GM19463 (cell line): ENCODE data around the gene PRR29.
"Not testable (repeated sequence)": the region's sequence is repeated elsewhere in the genome, so short reads cannot be mapped to it uniquely, and the experiment has no call there.

Experiments used
- ATAC-seq: cut with Tn5 transposase; IDR thresholded peaks from one replicate; pipeline ENCODE4 v1.9.1; 2021; ENCODE audit warnings: mild to moderate bottlenecking, moderate library complexity; ENCODE audit not compliant: unreplicated experiment

Gene PRR29

DNA sequence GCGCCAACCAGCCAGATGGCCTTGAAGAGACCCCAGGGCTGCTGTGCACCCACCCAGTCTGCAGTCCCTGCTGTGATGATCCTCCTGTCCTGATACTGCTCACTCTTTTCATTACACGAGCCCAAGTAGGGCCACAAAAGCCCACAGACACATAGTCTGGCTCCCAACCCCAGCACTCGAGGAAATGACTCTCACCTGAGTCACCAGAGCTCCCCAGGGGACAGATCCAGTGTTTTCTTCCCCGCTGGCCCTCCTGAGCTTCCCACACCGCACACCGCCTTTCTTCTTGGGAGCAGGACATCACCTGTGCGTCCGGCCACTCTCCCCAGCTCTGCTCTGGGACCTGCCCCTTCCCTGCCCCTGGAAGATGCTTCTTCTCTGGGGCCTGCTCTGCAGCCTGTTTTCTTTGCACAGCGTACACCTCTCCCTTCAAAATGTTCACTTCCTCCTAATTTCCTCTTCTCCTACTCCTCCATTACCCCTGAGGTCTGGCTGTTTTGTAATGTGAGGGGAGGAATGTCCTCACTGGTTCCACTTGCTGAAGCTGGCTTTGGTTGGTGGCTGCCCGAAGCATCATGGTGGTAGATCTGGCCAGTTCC is 23.5 kb upstream of the PRR29 start:
- no peak for ATAC-seq

DNA sequence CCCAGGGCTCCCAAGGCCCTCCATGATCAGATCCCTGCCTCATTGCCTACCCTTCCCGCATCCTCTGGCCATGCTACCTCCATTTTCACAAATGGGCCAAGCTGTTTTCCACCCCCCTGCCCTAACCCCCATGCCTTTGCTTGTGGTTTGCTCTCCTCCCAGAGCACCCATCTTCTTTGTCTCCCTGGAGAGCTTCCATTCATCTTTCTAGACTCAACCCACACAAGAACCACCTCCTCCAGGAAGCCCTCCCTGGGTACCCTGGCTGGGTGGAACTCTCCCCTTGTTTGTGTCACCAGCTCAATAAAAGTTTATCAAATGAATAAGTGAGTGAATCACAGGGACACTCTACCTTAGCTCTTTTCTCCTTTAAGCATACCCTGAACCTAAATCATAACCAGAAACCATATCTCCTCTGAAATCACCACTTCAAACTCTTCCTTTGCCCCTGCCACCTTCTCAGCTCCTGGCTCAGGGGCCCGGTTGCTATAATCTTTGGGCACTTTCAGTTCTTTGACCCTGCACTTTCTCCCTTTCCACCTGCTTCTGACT is 22.5 kb upstream of the PRR29 start:
- ATAC-seq = no peak

DNA sequence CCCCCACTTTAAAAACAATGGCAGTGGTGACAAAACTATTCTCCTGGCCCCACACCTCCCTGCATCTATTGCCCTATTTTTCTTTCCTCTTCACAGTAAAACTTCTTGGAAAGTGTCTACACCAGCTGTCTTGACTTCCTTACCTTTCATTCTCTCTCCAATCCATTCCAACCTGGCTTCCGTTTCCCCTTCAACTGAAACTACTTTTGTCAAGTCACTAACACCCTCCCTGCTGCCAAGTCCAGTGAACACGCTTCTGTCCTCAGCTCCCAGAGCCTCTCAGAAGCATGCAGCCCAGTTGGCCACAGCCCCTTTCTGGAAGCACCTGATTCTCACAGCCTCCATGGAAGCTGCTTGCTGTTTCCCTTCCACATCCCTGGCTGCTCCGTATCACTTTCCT is 21.4 kb upstream of the PRR29 start:
- ATAC-seq = no peak

DNA sequence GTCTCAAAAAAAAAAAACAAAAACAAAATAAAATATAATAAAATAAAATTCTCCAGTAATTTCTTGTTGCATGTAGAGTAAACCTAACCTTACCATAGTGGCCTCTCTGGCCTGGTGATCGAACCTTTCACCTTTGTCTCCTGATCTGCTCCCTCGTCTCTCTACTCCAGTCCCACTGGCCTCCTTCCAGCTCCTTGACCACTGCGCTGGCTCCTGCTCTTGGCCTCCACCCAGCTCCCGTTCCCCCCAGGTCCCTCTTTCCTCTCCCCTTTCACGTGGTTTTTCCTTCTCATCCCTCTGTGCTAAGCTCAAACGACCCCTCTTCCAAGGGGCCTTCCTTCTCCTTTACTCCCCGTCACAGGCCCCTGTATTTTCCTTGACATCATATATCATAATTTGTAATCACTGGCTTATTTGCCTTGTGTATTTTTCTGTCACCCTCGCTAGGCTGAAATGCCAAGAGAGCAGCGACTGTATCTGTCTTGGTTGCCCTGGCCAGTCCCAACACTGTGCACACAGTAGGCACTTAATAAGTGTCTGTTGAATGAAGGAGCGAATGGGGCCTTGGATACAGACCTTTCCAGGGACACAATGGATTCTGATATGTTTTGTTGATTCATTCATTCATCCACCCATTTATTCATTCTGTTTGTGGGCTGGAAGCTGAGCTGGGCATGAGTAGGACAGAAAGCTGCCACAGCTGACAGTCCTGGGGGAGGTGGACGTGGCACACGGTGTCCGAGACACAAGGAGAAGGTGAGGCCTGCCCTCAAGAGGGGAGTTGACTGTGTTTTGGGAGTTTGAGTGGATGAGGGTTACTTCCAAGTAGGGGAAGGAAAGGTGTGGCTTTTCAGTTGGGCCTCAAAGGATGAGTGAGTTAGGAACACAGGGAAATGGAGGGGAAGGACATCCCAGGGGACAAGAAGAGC is 19.6 kb upstream of the PRR29 start:
- ATAC-seq = no peak

DNA sequence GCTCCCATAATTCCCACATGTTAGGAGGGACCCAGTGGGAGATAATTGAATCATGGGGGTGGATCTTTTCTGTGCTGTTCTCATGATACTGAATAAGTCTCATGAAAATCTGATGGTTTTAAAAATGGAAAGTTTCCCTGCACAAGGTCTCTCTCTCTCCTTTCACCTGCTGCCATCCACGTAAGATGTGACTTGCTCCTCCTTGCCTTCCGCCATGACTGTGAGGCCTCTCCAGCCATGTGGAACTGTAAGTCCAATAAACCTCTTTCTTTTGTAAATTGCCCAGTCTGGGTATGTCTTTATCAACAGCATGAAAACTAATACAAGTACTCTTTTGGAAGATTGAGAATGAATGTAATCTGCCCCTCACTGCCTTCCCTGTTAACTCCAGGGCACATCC is 15.5 kb upstream of the PRR29 start:
- not testable (repeated sequence) for ATAC-seq

DNA sequence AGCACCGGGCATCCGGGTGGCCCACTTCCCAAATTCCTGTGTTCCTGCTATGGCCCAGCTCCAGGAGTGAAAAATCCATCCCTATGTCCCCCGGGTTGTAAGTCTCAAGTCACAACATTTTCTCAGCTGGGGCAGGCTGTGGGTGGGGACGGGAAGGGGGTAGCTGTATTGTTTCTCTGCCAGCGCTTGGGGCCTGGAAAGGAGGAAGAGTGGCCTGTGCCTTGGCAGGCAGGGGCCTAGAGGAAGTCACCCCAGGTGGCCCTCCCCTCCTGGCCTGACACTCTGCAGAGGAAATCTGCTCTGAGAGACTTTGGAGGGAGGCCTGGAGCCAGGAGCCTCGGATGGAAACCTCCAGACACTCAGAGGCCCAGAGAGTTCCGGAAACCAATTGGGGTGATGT is 14.8 kb upstream of the PRR29 start:
- ATAC-seq = no peak

DNA sequence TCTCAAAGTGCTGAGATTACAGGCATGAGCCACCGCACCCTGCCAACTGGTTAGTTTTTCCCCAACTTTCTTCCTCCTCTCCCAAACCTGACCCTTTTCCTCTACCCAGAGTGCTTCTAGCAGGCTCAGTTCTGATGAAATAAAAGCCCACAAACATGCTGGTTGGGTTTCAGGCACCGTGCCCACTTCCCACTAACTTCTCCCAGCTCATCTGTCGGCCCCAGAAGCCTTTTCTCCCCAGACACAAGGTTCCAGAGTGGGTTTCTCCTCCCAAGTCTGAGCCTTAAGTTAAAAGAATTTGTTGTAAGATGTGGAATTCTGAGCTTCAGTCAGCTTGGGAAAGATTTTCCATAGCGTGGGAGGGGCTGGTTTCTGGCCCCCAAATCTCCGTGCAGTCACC is 13.9 kb upstream of the PRR29 start:
- no peak for ATAC-seq

DNA sequence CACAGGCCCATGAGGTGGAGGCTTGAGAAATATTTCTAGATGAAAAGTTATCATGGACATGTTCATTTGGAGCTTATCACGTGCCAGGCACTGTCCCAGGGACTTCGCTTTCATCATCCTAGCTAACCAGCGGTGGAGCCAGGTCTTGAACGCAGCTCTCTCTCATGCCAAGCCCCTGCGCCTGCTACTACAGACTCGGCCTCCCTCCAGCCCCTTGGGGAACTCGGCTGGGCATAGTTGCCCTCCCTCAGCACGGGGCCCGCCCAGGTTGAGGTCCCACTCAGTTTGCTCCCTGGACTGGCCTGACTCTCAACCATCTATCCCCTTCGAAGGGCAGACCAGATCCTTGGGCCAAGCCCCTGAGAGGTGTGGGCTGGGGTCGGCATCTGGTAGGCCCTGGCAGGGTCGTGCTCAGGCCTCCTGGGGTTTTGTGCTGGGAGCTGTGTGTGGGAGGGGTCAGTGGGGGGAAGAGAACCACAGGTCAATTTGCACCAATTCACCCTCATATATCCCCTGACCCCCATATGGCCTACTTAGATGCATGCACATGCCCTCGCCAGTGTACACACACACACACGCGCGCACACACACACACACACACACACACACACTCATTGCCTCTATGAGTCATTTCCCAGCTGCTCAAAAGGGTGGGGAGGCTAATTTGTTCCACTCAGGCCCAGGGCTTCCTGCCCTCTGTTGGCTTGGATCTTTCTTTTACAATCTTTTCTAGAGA is 13.3 kb upstream of the PRR29 start:
- ATAC-seq = no peak

DNA sequence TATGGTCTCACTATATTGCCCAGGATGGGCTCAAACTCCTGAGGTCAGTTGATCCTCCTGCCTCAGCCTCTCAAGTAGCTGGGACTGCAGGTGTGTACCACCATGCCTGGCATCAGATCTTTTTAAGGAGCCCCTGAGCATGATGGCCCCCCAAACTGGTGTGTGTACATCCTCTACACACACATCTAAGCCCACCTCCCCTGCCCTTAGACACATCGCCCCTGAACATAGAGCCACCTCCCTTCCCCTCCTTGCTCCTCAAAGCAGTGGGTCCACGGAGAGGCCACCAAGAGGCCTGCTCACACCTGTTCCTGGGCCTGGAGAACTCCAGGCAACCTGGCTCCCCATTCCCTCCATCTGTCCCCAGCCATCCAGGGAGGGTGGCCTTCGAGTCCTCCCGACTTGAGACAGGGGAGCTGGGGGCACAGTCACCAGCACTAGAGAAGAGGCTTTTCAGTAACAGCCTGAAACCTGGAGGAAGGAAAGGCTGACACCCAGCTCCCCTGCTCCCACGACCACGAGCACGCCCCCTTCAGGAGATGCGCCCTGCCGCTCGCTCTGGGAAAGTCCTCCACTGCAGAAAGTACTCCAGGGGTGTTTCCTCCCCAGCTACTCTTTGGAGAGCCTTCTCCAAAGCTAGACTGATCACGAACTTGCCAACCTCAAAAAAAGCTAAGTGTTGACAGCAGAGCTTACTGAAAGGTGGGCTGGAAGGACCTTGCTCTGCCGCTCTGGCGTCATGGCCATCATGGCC is 12.6 kb upstream of the PRR29 start:
- ATAC-seq = no peak

DNA sequence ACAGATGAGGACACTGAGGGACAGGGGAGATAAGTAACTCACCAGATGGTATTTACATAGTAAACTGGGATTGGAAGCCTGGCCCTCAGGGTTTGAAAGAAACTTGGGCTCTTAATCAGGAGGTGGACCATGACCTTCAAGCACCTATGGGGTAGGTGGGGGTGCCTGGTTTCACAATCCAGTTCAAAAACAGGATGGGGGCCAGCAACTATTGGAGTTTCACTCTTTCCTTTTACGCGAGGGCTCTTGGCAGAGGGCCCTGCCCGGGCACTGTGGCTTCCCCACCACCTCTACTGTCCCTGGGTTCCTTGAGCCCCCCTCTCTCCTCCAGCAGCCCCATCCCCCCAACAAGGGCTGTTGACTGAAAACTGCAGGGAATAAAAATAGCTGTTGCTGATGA is 11.3 kb upstream of the PRR29 start:
- ATAC-seq = no peak

DNA sequence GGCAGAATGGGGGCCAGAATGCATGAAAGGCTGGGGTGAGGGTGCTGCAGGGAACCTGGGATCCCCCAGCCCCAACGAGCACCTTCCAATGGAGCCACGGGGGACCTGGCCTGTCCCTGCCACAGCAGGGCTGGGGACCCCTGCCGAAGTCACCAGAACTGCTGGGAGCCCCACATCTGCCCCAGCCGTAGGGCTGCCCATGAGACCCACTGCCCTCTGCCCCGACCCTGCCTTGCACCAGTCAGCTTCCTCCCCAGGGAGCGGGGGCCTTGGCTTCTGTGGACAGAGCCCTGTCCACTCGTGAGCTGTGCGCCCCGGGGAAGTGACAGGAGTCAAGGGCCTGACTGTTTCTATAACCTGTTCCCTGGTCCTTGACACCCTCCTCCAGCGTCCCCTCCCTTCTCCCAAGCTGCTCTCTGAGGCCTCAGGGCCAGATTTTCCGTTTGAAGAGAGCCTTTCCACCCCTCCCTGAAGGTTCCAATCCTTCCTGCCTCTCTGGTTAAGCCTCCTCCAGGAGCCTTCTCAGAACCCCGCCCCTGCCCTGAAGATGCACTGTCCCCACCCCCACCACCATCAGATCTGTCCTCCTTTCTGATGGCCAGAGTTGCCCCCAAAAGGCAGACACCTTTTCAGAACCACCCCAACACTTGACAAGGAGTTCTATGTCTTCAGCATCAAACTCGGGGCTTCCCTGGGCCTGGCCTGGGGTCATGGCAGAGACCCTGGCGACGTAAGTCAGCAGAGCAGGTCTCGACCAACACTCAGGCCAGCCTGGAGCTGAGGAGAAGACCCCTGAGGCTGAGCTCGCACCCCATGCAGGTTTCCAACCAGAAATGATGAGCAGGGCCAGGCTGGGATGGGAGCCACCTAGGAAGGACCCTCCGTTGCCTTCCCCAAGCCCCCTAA is 10.7 kb upstream of the PRR29 start:
- no peak for ATAC-seq

DNA sequence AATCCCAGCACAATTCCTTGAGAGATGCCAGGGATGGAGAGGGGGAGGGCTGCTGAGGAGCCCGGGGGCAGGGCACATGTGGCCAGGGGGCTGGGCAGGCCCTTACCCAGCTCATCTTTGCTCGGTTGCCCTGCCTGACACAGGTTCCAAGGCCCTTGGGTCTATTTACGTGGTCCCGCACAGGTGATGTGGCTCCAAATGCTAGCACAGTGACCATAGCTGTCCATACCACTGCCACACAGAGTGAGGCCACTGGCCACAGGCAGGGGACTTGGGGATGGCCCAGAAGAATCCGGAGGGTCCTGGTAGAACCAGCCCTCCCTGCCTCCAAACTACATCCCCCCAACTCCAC is 10.0 kb upstream of the PRR29 start:
- ATAC-seq = no peak

DNA sequence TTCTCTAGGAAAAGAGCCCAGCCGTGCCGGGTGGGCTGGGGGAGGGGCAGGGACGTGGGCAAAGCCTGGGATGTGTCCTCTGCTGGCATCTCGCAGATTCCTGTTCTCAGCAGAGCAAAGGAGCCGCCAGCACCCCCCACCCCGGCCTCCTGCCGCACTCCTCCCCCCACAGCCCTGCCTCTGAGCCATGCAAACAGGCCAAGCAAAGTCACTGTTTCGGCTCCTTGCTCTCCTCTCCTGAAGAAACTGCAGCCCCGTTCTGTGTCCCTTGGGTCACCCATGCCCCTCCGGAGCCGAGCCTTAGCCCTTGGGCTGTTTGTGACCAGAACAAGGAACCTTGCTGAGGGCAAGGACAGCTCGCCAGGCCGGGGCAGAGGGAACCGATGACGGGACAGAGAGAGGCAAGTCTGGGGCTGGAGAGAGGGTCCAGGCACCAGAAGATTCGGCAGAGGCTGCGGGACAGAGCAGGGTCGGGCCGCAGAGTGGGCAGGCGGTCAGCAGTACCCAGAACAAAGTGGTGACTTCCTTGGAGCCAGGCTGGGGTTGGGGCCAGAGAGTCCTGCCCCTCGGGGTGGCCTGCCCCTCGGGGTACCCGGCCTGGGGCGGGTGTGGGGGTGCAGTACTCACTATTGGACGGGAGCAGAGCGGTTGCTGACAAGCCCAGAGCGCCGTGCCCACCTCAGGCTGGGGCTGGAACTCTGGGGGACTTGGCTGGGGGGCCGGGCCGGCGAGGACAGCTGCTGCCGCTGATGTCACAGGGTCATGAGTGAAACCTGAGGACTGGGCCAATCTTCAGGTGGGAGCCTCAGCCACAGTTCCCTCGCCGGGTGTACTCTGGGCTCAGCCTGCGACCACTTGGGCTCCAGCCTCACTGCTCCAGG is 9.2 kb upstream of the PRR29 start:
- ATAC-seq = no peak

DNA sequence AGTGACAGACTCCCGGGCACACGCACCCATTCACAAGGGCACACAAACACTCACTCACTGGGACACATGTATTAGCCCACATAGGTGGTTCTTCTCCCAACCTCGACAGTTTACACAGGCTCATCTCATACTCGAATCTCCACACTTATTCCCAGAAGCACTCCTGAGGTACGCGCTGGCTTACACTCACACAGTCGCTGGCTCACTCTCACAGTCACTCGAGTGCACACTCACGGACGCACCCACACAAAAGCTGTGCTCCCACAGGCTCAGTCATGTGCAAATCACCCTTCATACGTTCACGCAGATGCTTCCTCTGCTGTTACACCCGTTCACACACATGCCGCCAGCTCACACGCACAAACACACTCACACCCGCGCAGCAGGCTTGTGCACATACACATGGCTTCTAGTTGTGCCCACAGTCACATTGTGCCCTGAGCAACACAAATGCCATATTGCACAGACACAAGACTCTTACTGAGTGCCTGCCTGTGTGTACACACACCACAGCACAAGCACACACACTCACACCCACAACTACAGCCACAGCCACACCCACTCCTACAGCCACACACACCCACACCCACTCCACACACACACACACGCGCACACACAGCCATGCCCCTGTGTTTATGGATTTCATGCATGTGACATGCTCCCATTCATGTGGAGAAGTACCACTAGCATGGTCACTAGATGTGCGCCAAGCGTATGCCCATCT is 8.4 kb upstream of the PRR29 start:
- no peak for ATAC-seq

DNA sequence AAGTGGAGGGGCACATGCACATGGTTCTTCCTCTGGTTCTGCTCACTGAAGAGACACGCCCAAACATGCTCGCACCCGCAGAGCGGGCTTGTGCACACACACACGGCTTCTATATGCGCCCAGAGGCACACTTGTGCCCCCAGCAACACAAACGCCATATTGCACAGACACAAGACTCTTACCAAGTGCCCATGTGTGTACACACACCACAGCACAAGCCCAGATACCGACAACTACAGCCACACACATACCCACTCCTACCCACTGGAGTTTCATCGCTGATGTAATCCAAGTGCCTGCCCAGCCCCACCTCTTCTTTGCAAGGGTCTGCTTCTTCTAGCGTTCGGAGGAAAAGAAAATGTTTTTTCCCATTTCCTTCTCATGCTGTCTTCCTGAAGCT is 6.5 kb upstream of the PRR29 start:
- ATAC-seq = no peak

DNA sequence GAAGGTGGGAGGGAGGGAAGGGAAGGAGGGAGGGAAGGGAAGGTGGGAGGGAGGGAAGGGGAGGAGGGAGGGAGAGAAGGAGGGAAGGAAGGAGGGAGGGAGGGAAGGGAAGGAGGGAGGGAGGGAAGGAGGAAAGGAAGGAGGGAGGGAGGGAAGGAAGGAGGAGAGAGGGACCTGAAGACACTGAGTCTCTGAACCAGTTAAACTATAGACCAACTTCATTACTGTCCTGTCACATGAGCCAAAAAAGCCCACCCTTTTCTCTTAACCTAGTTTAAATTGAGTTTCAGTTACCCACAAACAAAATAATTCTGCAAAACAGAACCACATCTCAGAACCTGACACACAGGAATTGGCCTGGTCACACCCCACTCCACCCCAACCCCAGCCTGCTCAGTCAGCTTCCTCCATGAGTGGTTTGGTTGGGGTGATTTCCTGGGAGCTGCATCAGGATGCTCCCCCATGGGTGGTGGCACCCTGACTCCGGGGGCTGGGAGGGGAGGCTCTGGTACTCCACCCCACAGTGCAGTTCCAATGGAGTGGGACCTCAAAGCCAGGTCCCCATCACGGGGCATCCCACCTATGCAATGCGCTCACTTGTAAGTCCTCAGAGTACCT is 4.7 kb upstream of the PRR29 start:
- no peak for ATAC-seq

DNA sequence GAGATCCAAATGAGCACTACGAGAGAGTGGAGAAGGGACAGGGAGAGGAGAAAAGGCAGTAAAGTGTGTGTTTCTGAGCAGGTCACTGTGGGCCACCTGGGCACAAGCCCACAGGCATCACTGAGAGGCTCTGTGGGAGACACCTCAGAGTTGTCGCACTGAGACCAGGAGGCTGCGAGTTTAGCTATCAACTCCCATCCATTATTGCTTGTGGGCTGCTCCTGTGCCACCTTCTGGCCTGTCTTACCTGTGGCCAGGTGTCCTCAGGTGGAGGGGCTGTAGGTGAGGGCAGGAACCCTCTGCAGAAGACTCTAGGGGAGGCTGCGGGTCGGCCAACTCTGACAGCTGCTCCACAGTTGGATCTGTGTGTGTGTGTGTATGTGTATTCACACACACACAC is 2.5 kb upstream of the PRR29 start:
- ATAC-seq = no peak
